ENCODE results near the gene BEND2.

Gene BEND2

DNA sequence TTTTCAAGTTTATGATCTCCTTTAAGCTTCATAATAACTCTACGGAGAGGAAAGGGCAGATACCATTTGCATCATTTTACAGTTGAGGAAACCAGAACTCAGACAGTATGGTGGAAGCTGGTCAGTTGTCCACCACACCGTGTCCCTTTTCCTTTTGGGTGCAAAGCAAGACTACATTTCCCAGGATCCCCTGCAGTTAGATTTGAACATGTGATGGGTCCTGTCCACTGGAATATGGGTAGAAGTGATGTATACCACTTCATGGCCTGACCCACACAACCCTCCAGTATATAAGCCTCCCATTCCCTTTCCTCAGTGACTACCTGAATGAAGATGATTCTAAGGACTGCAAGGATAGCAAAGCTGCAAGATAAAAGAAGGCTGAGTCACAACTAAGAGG lies 74.7 kb downstream of the BEND2 start:
- DNase-seq (ENCODE audit: low read depth in 1 of 2, low spot score in 1 of 2), result no peak

GRCh38 chrX:18136816-18137215 lies 83.9 kb downstream of the BEND2 start:
- DNase-seq (ENCODE audit: low read depth in 1 of 2, low spot score in 1 of 2), result no peak

- DNase-seq (ENCODE audit: low read depth in 1 of 2, low spot score in 1 of 2), result no peak
Measured at GRCh38 chrX:18133605-18134004, 87.1 kb downstream of the BEND2 start.

- no peak for DNase-seq (ENCODE audit: low read depth in 1 of 2, low spot score in 1 of 2)
Measured at GRCh38 chrX:18129690-18130089, 91.0 kb downstream of the BEND2 start.

- no peak for DNase-seq (ENCODE audit: low read depth in 1 of 2, low spot score in 1 of 2)
Measured at GRCh38 chrX:18126971-18127370, 93.7 kb downstream of the BEND2 start.

- DNase-seq (ENCODE audit: low read depth in 1 of 2, low spot score in 1 of 2), result no peak
Measured at GRCh38 chrX:18119856-18120255, 100.8 kb downstream of the BEND2 start.
